ENCODE measurements around the gene FAM107A.

The FAM107A gene, protein sequence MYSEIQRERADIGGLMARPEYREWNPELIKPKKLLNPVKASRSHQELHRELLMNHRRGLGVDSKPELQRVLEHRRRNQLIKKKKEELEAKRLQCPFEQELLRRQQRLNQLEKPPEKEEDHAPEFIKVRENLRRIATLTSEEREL

DNA sequence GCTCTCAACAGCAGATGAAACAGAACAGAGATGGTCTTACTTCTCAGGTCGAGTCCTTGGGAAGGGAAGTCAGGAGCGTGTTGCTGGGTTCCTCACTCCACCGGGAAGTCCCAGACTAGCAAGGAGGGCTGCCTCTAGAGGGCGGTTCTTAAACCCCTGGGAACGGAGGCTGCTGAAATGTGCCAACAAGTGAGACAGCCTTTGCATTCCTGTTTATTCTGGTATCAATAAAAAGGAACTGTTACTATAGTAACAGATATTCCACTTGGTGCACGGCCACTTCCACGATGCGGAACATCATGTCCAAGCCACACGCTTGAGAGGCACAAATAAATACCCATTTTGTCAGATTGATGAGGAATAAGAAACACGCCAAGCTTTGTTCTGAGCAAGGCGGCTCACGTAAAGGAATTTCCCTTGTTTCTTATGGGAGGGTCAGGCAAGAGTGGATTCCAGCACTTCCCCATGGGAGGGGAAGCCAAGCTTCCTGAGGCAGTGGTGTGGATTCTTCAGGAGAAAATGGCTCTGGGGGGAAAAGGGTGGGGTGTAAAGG lies at the start of gene FAM107A:
FAM107A (minus strand) TSS at position 123 of the 553 bp plus-strand sequence. CDS start 7,531 bp downstream, outside the sequence.
- Histone ChIP-seq H2AFZ (ENCODE audit: low read length) (no peak within 1 kb of the TSS), H3K9me3 (ENCODE audit: insufficient read depth, low read depth, low read length) (no peaks in the 10 kb centered on the region), H3F3A (ENCODE audit: low read depth) (no peaks in the 10 kb centered on the region), H3K4me1 (ENCODE audit: insufficient read depth, low read length, poor library complexity, severe bottlenecking) (no peaks in the 10 kb centered on the region), H3K79me2 (ENCODE audit: insufficient read depth, low read length) (no peaks in the 10 kb centered on the region), H3K36me3 (ENCODE audit: insufficient read depth, low read length) (no peaks in the 10 kb centered on the region), H3K9me2 (replicated peaks; ENCODE audit: low read depth, low read length) (no peaks in the 10 kb centered on the region), H3K4me3 (ENCODE audit: low read length, poor library complexity, severe bottlenecking) (no peak within 1 kb of the TSS), H3K4me2 (ENCODE audit: low read depth, low read length, poor library complexity, severe bottlenecking) (no peak within 1 kb of the TSS), H4K20me1 (ENCODE audit: insufficient read depth, low read length, poor library complexity, severe bottlenecking) (no peaks in the 10 kb centered on the region), H3K27me3 (ENCODE audit: insufficient read depth, low read length, poor library complexity, severe bottlenecking) (no peaks in the 10 kb centered on the region), H3K9ac (ENCODE audit: low read depth, low read length, poor library complexity, severe bottlenecking) (no peak within 1 kb of the TSS)
- TF ChIP-seq, protein P1, sequence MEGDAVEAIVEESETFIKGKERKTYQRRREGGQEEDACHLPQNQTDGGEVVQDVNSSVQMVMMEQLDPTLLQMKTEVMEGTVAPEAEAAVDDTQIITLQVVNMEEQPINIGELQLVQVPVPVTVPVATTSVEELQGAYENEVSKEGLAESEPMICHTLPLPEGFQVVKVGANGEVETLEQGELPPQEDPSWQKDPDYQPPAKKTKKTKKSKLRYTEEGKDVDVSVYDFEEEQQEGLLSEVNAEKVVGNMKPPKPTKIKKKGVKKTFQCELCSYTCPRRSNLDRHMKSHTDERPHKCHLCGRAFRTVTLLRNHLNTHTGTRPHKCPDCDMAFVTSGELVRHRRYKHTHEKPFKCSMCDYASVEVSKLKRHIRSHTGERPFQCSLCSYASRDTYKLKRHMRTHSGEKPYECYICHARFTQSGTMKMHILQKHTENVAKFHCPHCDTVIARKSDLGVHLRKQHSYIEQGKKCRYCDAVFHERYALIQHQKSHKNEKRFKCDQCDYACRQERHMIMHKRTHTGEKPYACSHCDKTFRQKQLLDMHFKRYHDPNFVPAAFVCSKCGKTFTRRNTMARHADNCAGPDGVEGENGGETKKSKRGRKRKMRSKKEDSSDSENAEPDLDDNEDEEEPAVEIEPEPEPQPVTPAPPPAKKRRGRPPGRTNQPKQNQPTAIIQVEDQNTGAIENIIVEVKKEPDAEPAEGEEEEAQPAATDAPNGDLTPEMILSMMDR (conservative IDR thresholded peaks at IDR 0.05; ENCODE audit: low read length) = no peak
- TF ChIP-seq EZH2phosphoT487 (IDR thresholded peaks at IDR 0.05; ENCODE audit: borderline replicate concordance) = no peak

DNA sequence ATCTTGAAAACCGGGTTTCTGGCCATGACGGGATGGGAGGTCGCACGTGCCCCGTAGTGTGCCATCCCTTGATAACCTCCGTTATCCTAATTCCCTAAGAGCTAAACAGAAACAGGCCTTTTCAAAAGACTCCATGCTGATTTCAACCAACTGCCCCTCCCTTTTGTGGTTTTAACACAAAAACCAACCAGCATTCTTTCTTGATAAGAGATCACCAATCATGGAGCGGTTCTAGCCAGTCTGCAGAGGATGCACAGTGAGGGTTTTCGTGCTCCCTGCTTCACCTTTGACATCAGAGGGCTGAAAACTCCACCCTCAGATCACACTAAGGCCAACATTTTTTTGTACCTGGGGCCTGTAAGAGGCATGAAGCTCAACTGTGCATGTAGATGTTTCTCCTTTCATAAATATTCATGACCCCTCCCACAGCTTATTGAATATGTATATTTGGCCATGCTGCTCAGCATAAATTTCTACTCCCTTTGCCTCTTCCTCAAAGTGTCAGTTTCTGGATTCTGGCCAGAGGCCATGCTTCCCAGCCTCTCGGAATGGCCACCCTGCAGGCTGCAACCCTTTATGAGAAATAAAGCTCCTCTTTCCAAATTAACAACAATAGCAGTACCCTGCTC lies 48.1 kb upstream of the FAM107A start:
- TF ChIP-seq, protein P1 (conservative IDR thresholded peaks at IDR 0.05; ENCODE audit: low read length) = no peak
- TF ChIP-seq EZH2phosphoT487 (IDR thresholded peaks at IDR 0.05; ENCODE audit: borderline replicate concordance) = no peak
- no peaks in the 10 kb centered on the region for H3K79me2 ChIP-seq (ENCODE audit: insufficient read depth, low read length)
- H3K36me3 ChIP-seq (ENCODE audit: insufficient read depth, low read length) = no peaks in the 10 kb centered on the region
- no peaks in the 10 kb centered on the region for H4K20me1 ChIP-seq (ENCODE audit: insufficient read depth, low read length, poor library complexity, severe bottlenecking)
- H3K9me3 ChIP-seq (ENCODE audit: insufficient read depth, low read depth, low read length) = no peaks in the 10 kb centered on the region
- no peak overlapping the region for H3K4me3 ChIP-seq (ENCODE audit: low read length, poor library complexity, severe bottlenecking)
- H3K27me3 ChIP-seq (ENCODE audit: insufficient read depth, low read length, poor library complexity, severe bottlenecking) = no peaks in the 10 kb centered on the region
- no peak overlapping the region for H3K9ac ChIP-seq (ENCODE audit: low read depth, low read length, poor library complexity, severe bottlenecking)
- no peak overlapping the region for H3K4me2 ChIP-seq (ENCODE audit: low read depth, low read length, poor library complexity, severe bottlenecking)
- H3K4me1 ChIP-seq (ENCODE audit: insufficient read depth, low read length, poor library complexity, severe bottlenecking) = no peaks in the 10 kb centered on the region
- no peaks in the 10 kb centered on the region for H3K9me2 ChIP-seq (replicated peaks; ENCODE audit: low read depth, low read length)
- H3F3A ChIP-seq (ENCODE audit: low read depth) = no peaks in the 10 kb centered on the region
- H2AFZ ChIP-seq (ENCODE audit: low read length) = no peak overlapping the region

DNA sequence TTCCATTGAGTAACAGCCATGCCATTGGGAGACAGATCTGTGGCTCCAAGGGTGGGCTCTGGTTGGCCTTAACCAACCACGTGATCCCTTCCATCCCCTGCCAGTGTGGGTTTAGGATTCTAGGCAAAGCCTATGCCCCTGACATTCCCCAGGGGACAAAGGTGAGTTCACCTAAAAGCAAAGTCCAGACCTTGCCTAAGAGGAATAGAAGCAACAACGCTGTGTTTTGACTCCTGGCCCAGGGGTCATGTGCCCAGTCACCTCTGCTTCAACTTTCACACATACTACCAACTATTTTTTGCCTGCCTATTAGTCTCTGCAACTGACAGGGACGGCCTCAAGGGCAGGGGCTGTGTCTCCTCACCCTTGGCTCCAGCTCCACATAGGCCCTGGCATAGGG lies 47.4 kb upstream of the FAM107A start:
- Histone ChIP-seq H3K9me3 (ENCODE audit: insufficient read depth, low read depth, low read length) (no peaks in the 10 kb centered on the region), H4K20me1 (ENCODE audit: insufficient read depth, low read length, poor library complexity, severe bottlenecking) (no peaks in the 10 kb centered on the region), H3F3A (ENCODE audit: low read depth) (no peaks in the 10 kb centered on the region), H3K4me3 (ENCODE audit: low read length, poor library complexity, severe bottlenecking) (no peak overlapping the region), H3K36me3 (ENCODE audit: insufficient read depth, low read length) (no peaks in the 10 kb centered on the region), H2AFZ (ENCODE audit: low read length) (no peak overlapping the region), H3K79me2 (ENCODE audit: insufficient read depth, low read length) (no peaks in the 10 kb centered on the region), H3K9ac (ENCODE audit: low read depth, low read length, poor library complexity, severe bottlenecking) (no peak overlapping the region), H3K9me2 (replicated peaks; ENCODE audit: low read depth, low read length) (no peaks in the 10 kb centered on the region), H3K27me3 (ENCODE audit: insufficient read depth, low read length, poor library complexity, severe bottlenecking) (no peaks in the 10 kb centered on the region), H3K4me2 (ENCODE audit: low read depth, low read length, poor library complexity, severe bottlenecking) (no peak overlapping the region), H3K4me1 (ENCODE audit: insufficient read depth, low read length, poor library complexity, severe bottlenecking) (no peaks in the 10 kb centered on the region)
- no peak for TF ChIP-seq EZH2phosphoT487 (IDR thresholded peaks at IDR 0.05; ENCODE audit: borderline replicate concordance)
- TF ChIP-seq, protein P1 (conservative IDR thresholded peaks at IDR 0.05; ENCODE audit: low read length) = no peak

Data from Loucy (cell line).